Right renal cortex interstitium (tissue), 3 donors: ENCODE data around the gene DNASE1L2. TPM values are rescaled to one million over a fixed set of nuclear protein-coding genes. Genes with fewer than 3 reads are reported as not detected.
"Not testable (repeated sequence)": the region's sequence is repeated elsewhere in the genome, so short reads cannot be mapped to it uniquely, and the experiment has no call there.

Source experiments
- DNase-seq, 3 donors: peaks; one replicate each; pipeline ENCODE4 v3.0.0-alpha.2; 2013; ENCODE audit warnings: low read depth in 3 of 3, low spot score in 2 of 3
- polyA plus RNA-seq, 3 donors: library from polyadenylated mRNA; unstranded; fragments of 120-200 nt; gene quantifications; one replicate each; pipeline ENCODE4 v1.2.1, GENCODE V29; 2013; ENCODE audit not compliant: insufficient read length in 3 of 3

The DNASE1L2 gene
- polyA plus RNA-seq, 3 donors: 0.68 to 0.74 (median 0.74) TPM

GRCh38 chr16:2238150-2238837 lies 2.0 kb downstream of the DNASE1L2 start:
- DNase-seq: no peak

- no peak for DNase-seq
Observed at GRCh38 chr16:2238838-2239675, 2.8 kb downstream of the DNASE1L2 start.

GRCh38 chr16:2240331-2240730 lies 4.1 kb downstream of the DNASE1L2 start:
- DNase-seq: not testable (repeated sequence)

- DNase-seq: no peak
Observed at GRCh38 chr16:2242598-2242997, 6.4 kb downstream of the DNASE1L2 start.

GRCh38 chr16:2243031-2243528 lies 6.8 kb downstream of the DNASE1L2 start:
- no peak for DNase-seq

- DNase-seq: no peak
Observed at GRCh38 chr16:2243781-2244180, 7.5 kb downstream of the DNASE1L2 start.

- no peak for DNase-seq
Observed at GRCh38 chr16:2244301-2244700, 8.1 kb downstream of the DNASE1L2 start.

- no peak for DNase-seq
Observed at GRCh38 chr16:2244926-2245795, 8.9 kb downstream of the DNASE1L2 start.

GRCh38 chr16:2246301-2246885 lies 10.1 kb downstream of the DNASE1L2 start:
- DNase-seq: no peak

GRCh38 chr16:2250652-2251295 lies 14.5 kb downstream of the DNASE1L2 start:
- DNase-seq: no peak

GRCh38 chr16:2251296-2252111 lies 15.3 kb downstream of the DNASE1L2 start, which contains the start of gene ECI1:
Gene ECI1 (minus strand): TSS chr16:2251587. CDS start chr16:2251566, 21 bp downstream.
- peak; percentile 76 to 85 (median 79) for DNase-seq

- no peak for DNase-seq
Observed at GRCh38 chr16:2252806-2253148, 16.5 kb downstream of the DNASE1L2 start.

GRCh38 chr16:2253293-2253692 lies 17.0 kb downstream of the DNASE1L2 start:
- DNase-seq: no peak

- DNase-seq: no peak
Observed at GRCh38 chr16:2256531-2257140, 20.4 kb downstream of the DNASE1L2 start.

- no peak for DNase-seq
Observed at GRCh38 chr16:2257726-2258125, 21.5 kb downstream of the DNASE1L2 start.

GRCh38 chr16:2258530-2258929 lies 22.3 kb downstream of the DNASE1L2 start:
- not testable (repeated sequence) for DNase-seq

GRCh38 chr16:2260250-2260649 lies 24.0 kb downstream of the DNASE1L2 start:
- DNase-seq: no peak

- DNase-seq: not testable (repeated sequence)
Observed at GRCh38 chr16:2263026-2263425, 26.8 kb downstream of the DNASE1L2 start.

GRCh38 chr16:2266887-2267286 lies 30.6 kb downstream of the DNASE1L2 start:
- DNase-seq: not testable (repeated sequence)
